ENCODE data around the gene EHMT1.

Gene EHMT1

GRCh38 chr9:137829260-137829996, 210.6 kb downstream of the EHMT1 start:
- no peak for DNase-seq (ENCODE audit: extremely low spot score, insufficient read length, low read depth)
- FAIRE-seq, result no peak

GRCh38 chr9:137832191-137832700, 213.4 kb downstream of the EHMT1 start:
- FAIRE-seq, result no peak
- DNase-seq (ENCODE audit: extremely low spot score, insufficient read length, low read depth), result no peak

GRCh38 chr9:137832830-137833590, 214.2 kb downstream of the EHMT1 start:
- no peak for DNase-seq (ENCODE audit: extremely low spot score, insufficient read length, low read depth)
- no peak for FAIRE-seq

- no peak for DNase-seq (ENCODE audit: extremely low spot score, insufficient read length, low read depth)
- no peak for FAIRE-seq
Measured at GRCh38 chr9:137833721-137834613, 215.2 kb downstream of the EHMT1 start.

- FAIRE-seq, result no peak
- DNase-seq (ENCODE audit: extremely low spot score, insufficient read length, low read depth), result no peak
Measured at GRCh38 chr9:137834846-137835546, 216.2 kb downstream of the EHMT1 start.

- DNase-seq (ENCODE audit: extremely low spot score, insufficient read length, low read depth) (no peak), FAIRE-seq (no peak)
Measured at GRCh38 chr9:137836151-137836830, 217.5 kb downstream of the EHMT1 start.

- no peak for FAIRE-seq
- DNase-seq (ENCODE audit: extremely low spot score, insufficient read length, low read depth), result no peak
Measured at GRCh38 chr9:137836831-137837241, 218.0 kb downstream of the EHMT1 start.

GRCh38 chr9:137837345-137838278, 218.8 kb downstream of the EHMT1 start:
- DNase-seq (ENCODE audit: extremely low spot score, insufficient read length, low read depth), result no peak
- no peak for FAIRE-seq

- FAIRE-seq (no peak), DNase-seq (ENCODE audit: extremely low spot score, insufficient read length, low read depth) (no peak)
Measured at GRCh38 chr9:137838576-137838975, 219.8 kb downstream of the EHMT1 start.

- DNase-seq (ENCODE audit: extremely low spot score, insufficient read length, low read depth) (no peak), FAIRE-seq (no peak)
Measured at GRCh38 chr9:137843355-137843754, 224.6 kb downstream of the EHMT1 start.

- DNase-seq (ENCODE audit: extremely low spot score, insufficient read length, low read depth), result no peak
- no peak for FAIRE-seq
Measured at GRCh38 chr9:137851516-137852267, 232.9 kb downstream of the EHMT1 start.

- FAIRE-seq (no peak), DNase-seq (ENCODE audit: extremely low spot score, insufficient read length, low read depth) (no peak)
Measured at GRCh38 chr9:137853392-137853995, 234.7 kb downstream of the EHMT1 start.

- FAIRE-seq, result no peak
- no peak for DNase-seq (ENCODE audit: extremely low spot score, insufficient read length, low read depth)
Measured at GRCh38 chr9:137860361-137860760, 241.6 kb downstream of the EHMT1 start.

- DNase-seq (ENCODE audit: extremely low spot score, insufficient read length, low read depth), result no peak
- no peak for FAIRE-seq
Measured at GRCh38 chr9:137865581-137866145, 246.9 kb downstream of the EHMT1 start.

GRCh38 chr9:137866226-137867141, 247.7 kb downstream of the EHMT1 start:
- FAIRE-seq (no peak), DNase-seq (ENCODE audit: extremely low spot score, insufficient read length, low read depth) (no peak)

GRCh38 chr9:137870432-137870831, 251.6 kb downstream of the EHMT1 start:
- DNase-seq (ENCODE audit: extremely low spot score, insufficient read length, low read depth) (no peak), FAIRE-seq (no peak)

All from GM18507 (cell line).